Measurements from ENCODE around the gene STK4.
A peak's percentile ranks its signal among the peaks of the same experiment; 100 is the strongest.

STK4 gene

GRCh38 chr20:44955270-44955669 is 11.0 kb upstream of the STK4 start:
- Histone ChIP-seq H3K4me3 (ENCODE audit: low read depth in 1 of 2, low read length in 2 of 2) (no peak overlapping the region), H3K27me3 (ENCODE audit: control insufficient read depth in 1 of 2, insufficient read depth in 2 of 2, low read length in 2 of 2) (no peaks in the 10 kb centered on the region), H3K9ac (ENCODE audit: low read length) (no peak overlapping the region), H3K9me3 (ENCODE audit: low read length) (no peaks in the 10 kb centered on the region), H3K4me1 (ENCODE audit: insufficient read depth, low read length) (peaks cover 9% of the 10 kb centered on the region), H3K27ac (ENCODE audit: low read depth, low read length) (no peak overlapping the region), H3K36me3 (ENCODE audit: insufficient read depth, low read length) (peaks cover 51% of the 10 kb centered on the region)

DNA sequence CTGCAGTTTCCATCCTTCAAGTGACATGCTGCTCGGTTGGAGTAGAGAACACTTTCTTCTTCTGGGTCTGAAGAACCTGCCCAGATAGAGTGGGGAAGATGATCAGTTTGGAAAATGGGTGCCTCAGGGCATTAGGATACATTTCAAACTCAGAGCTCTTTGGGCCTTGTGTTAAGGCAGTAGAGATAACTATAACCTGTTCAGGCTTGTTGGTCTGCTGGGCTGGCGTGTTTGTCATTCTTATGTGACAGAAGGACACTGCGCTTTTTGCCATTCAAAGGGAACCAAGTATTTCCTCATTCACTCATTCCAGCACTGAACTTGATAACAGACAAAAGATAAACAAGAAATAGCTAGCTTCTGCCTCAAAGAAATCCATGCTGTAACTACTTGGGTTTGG is 9.9 kb upstream of the STK4 start:
- Histone ChIP-seq H3K36me3 (ENCODE audit: insufficient read depth, low read length) (peaks cover 39% of the 10 kb centered on the region), H3K9me3 (ENCODE audit: low read length) (no peaks in the 10 kb centered on the region), H3K27ac (ENCODE audit: low read depth, low read length) (no peak overlapping the region), H3K4me3 (ENCODE audit: low read depth in 1 of 2, low read length in 2 of 2) (no peak overlapping the region), H3K9ac (ENCODE audit: low read length) (no peak overlapping the region), H3K4me1 (ENCODE audit: insufficient read depth, low read length) (peaks cover 9% of the 10 kb centered on the region), H3K27me3 (ENCODE audit: control insufficient read depth in 1 of 2, insufficient read depth in 2 of 2, low read length in 2 of 2) (no peaks in the 10 kb centered on the region)

DNA sequence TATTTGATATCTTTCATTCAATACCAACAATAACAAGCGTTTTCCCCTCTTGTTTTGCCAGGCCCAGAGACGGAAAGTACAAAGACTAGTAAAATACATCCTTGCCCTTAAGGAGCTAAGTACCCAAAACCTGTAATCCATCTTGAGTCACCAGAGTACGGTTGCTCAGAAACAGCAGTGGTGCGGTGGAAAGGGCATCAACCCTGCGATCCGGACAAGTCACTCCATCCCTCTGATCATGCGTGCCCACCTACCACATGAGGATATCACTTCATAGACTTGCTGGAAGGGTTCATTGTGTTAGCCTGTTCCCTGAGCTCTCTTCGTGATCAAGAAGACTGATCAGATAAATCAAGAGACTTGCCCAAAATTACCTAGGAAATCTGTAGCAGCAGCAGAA is 8.0 kb upstream of the STK4 start:
- Histone ChIP-seq H3K27me3 (ENCODE audit: control insufficient read depth in 1 of 2, insufficient read depth in 2 of 2, low read length in 2 of 2) (no peaks in the 10 kb centered on the region), H3K4me3 (ENCODE audit: low read depth in 1 of 2, low read length in 2 of 2) (no peak overlapping the region)

DNA sequence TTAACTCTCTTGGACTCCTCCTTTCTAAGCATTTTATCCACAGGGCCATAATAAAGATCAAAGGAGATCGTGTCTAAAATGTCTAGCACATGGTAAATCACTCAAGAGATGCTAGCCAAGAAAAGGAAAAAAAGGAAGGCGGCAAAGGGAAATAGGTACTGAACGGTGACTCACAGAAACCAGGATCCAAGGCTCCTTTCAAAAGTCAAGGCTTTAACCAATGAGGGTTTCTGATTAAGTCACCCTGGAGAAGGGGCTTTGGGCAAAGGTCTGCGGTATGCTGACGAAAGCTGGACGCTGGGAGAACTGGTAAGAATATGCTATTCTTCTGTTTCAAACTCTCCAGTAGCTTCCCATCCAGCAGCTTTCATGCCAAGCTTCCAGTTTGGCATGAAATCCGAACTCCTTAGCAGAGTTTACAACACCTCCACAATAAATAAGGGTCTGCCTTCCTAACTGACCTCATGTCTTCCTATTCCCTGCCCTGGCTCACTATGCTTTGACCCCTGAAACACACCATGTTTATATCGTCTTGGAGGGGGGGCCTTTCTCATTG is 7.2 kb upstream of the STK4 start:
- Histone ChIP-seq H3K9ac (ENCODE audit: low read length) (peak overlapping the region; percentile 50), H3K4me3 (ENCODE audit: low read depth in 1 of 2, low read length in 2 of 2) (peak overlapping the region; percentile 59 to 71), H3K9me3 (ENCODE audit: low read length) (no peaks in the 10 kb centered on the region), H3K4me1 (ENCODE audit: insufficient read depth, low read length) (peaks cover 9% of the 10 kb centered on the region), H3K27me3 (ENCODE audit: control insufficient read depth in 1 of 2, insufficient read depth in 2 of 2, low read length in 2 of 2) (no peaks in the 10 kb centered on the region), H3K36me3 (ENCODE audit: insufficient read depth, low read length) (peaks cover 22% of the 10 kb centered on the region), H3K27ac (ENCODE audit: low read depth, low read length) (no peak overlapping the region)

More for the DNA sequence above, 8.0 kb upstream of the STK4 start:
- H3K27ac ChIP-seq (ENCODE audit: low read depth, low read length), result no peak overlapping the region
- H3K9ac ChIP-seq (ENCODE audit: low read length), result no peak overlapping the region
- peaks cover 31% of the 10 kb centered on the region for H3K36me3 ChIP-seq (ENCODE audit: insufficient read depth, low read length)
- peaks cover 9% of the 10 kb centered on the region for H3K4me1 ChIP-seq (ENCODE audit: insufficient read depth, low read length)
- H3K9me3 ChIP-seq (ENCODE audit: low read length), result no peaks in the 10 kb centered on the region

DNA sequence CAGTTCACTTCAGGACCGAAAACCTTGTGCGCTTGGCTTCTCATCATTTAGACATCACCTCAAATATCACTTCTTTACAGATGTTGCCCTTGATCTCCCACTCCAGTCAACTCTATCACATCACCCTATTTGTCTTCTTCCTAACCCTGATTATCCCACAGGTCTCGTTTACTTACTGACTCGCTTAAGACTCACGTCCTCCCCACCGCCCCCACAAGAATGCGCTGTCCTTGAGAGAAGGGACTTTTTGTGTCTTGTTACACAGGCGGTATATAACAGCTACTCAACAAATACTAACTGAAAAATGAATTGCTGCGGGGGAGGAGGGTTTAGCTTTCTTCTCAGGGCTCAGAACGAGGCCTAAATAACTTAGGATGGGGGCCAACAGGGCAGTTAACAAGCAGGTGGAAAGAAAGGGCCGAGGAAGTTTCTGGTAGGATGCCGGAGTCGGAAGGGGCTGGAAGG is 6.6 kb upstream of the STK4 start:
- peak overlapping the region; percentile 85 for H3K27ac ChIP-seq (ENCODE audit: low read depth, low read length)
- H3K9ac ChIP-seq (ENCODE audit: low read length), result peak overlapping the region; percentile 50
- no peaks in the 10 kb centered on the region for H3K27me3 ChIP-seq (ENCODE audit: control insufficient read depth in 1 of 2, insufficient read depth in 2 of 2, low read length in 2 of 2)
- H3K4me1 ChIP-seq (ENCODE audit: insufficient read depth, low read length), result peaks cover 9% of the 10 kb centered on the region
- no peaks in the 10 kb centered on the region for H3K9me3 ChIP-seq (ENCODE audit: low read length)
- peaks cover 17% of the 10 kb centered on the region for H3K36me3 ChIP-seq (ENCODE audit: insufficient read depth, low read length)
- H3K4me3 ChIP-seq (ENCODE audit: low read depth in 1 of 2, low read length in 2 of 2), result peak overlapping the region; percentile 59 to 71

GRCh38 chr20:44960103-44960852 is 6.0 kb upstream of the STK4 start, which contains the start of gene TOMM34:
TSS of gene TOMM34 (minus strand) at chr20:44960397. CDS start at chr20:44960333, 64 bp downstream.
- Histone ChIP-seq H3K9ac (ENCODE audit: low read length) (peak within 1 kb of the TSS; percentile 50), H3K27me3 (ENCODE audit: control insufficient read depth in 1 of 2, insufficient read depth in 2 of 2, low read length in 2 of 2) (no peaks in the 10 kb centered on the region), H3K36me3 (ENCODE audit: insufficient read depth, low read length) (peaks cover 11% of the 10 kb centered on the region), H3K27ac (ENCODE audit: low read depth, low read length) (peak within 1 kb of the TSS; percentile 85), H3K4me3 (ENCODE audit: low read depth in 1 of 2, low read length in 2 of 2) (peak within 1 kb of the TSS; percentile 59 to 71), H3K4me1 (ENCODE audit: insufficient read depth, low read length) (peaks cover 9% of the 10 kb centered on the region), H3K9me3 (ENCODE audit: low read length) (no peaks in the 10 kb centered on the region)

DNA sequence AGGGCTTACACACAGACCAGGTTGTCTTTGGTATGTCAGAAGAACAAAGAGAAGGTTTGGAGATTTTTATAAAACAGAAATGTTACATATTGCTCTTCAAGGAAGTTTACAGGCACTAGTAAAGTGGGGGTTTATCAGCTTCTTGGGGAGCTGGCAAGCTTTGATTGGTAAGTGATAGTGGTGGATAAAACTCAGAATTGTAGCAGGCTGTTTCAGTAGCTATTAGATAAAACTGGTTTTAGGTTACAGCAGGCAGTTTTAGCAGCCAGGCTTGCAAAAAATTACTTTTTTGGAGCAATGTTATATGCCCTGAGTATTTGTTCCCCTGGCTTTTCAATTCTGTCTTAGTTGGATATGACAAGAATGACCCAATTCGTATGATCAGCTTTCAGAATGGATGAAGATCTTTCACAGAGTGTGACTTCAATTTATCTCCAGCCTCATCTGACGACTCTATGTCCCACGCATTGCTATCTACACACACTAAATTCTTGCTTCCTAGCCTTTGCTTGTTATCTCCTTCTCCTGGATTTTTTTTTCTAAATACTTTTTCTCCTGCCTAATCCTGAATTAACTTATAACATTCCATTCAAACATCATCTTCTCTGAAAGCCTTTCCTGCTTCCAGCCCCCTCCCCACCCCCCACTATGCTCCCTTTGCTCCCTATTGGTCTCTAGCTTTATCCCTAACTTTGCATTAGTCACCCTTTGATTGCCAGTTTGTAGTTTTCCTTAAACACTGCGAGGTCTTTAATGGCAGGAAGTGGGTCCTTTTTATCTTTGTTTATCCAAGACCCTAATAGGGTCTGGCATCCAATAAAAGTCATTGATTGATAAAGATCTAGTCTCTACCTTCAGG is 5.1 kb upstream of the STK4 start:
- peak overlapping the region in 1 of 2 donors; percentile 59 for H3K4me3 ChIP-seq (ENCODE audit: low read depth in 1 of 2, low read length in 2 of 2)
- no peaks in the 10 kb centered on the region for H3K9me3 ChIP-seq (ENCODE audit: low read length)
- no peak overlapping the region for H3K27ac ChIP-seq (ENCODE audit: low read depth, low read length)

GRCh38 chr20:44961870-44962267 is 4.4 kb upstream of the STK4 start:
- Histone ChIP-seq H3K9me3 (ENCODE audit: low read length) (no peaks in the 10 kb centered on the region), H3K36me3 (ENCODE audit: insufficient read depth, low read length) (no peaks in the 10 kb centered on the region), H3K4me3 (ENCODE audit: low read depth in 1 of 2, low read length in 2 of 2) (no peak overlapping the region), H3K4me1 (ENCODE audit: insufficient read depth, low read length) (peaks cover 11% of the 10 kb centered on the region), H3K27ac (ENCODE audit: low read depth, low read length) (no peak overlapping the region), H3K9ac (ENCODE audit: low read length) (no peak overlapping the region), H3K27me3 (ENCODE audit: control insufficient read depth in 1 of 2, insufficient read depth in 2 of 2, low read length in 2 of 2) (no peaks in the 10 kb centered on the region)

More for the DNA sequence above, 5.1 kb upstream of the STK4 start:
- H3K27me3 ChIP-seq (ENCODE audit: control insufficient read depth in 1 of 2, insufficient read depth in 2 of 2, low read length in 2 of 2), result no peaks in the 10 kb centered on the region
- peaks cover 9% of the 10 kb centered on the region for H3K4me1 ChIP-seq (ENCODE audit: insufficient read depth, low read length)
- H3K36me3 ChIP-seq (ENCODE audit: insufficient read depth, low read length), result peaks cover 2% of the 10 kb centered on the region
- no peak overlapping the region for H3K9ac ChIP-seq (ENCODE audit: low read length)

DNA sequence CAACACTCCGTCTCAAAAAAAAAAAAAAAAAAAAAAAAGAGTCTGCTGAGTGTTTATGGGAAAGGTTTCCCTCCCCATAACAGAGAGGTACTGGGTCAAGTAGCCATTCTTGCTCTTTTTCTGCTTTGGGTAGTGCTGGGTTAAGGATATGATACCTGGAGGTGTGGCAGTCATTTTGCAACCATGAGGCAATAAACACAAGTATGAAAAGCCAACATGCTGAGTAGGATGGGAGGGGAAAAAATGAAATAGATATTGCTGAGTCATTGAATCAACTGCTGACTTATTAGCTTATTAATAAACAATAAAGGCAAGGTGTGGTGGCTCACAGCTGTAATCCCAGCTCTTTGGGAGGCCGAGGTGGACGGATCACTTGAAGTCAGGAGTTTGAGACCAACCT is 3.8 kb upstream of the STK4 start:
- Histone ChIP-seq H3K4me1 (ENCODE audit: insufficient read depth, low read length) (peaks cover 17% of the 10 kb centered on the region), H3K9me3 (ENCODE audit: low read length) (no peaks in the 10 kb centered on the region), H3K27ac (ENCODE audit: low read depth, low read length) (no peak overlapping the region), H3K9ac (ENCODE audit: low read length) (no peak overlapping the region), H3K4me3 (ENCODE audit: low read depth in 1 of 2, low read length in 2 of 2) (no peak overlapping the region), H3K27me3 (ENCODE audit: control insufficient read depth in 1 of 2, insufficient read depth in 2 of 2, low read length in 2 of 2) (no peaks in the 10 kb centered on the region), H3K36me3 (ENCODE audit: insufficient read depth, low read length) (no peaks in the 10 kb centered on the region)

DNA sequence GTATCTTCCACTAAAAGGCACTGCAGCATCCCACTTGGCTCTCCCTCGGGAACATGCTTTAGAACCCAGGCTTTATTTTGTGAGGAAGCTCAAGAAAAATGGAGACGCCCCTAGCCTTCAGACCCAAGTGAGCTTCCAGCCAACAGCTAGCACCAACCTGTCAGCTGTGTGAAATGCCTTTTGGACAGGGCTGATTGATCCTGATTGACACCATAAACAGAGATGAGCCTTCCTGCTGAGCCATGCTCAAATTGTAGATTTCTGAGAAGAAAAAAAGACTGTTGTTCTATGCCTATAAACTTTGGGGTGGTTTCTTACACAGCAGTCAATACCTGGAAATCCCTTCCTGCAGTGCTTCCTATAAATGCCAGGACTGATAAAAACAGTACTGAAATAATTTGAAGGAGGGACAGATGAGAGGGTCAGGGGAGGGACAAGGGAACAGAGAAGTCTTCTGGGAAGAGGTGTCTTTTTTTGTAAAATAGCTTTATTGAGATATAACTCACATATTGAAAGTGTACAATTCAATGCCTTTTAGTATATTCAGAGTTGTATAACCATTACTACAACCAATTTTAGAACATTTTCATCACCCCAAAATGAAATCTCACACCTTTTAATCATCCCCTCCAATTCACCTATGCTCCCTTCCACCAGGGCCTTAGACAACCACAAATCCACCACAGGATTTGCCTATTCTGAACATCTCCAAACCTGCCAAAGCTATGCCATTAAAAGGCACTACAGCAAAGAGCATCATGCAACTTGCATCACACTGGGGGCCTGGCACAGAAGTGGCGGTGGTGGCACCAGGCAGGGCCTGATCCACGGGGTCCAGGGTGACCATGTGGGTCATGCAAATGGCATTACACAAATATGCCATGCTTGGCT is 2.7 kb upstream of the STK4 start:
- no peaks in the 10 kb centered on the region for H3K36me3 ChIP-seq (ENCODE audit: insufficient read depth, low read length)
- no peak overlapping the region for H3K4me3 ChIP-seq (ENCODE audit: low read depth in 1 of 2, low read length in 2 of 2)
- no peaks in the 10 kb centered on the region for H3K27me3 ChIP-seq (ENCODE audit: control insufficient read depth in 1 of 2, insufficient read depth in 2 of 2, low read length in 2 of 2)
- no peak overlapping the region for H3K27ac ChIP-seq (ENCODE audit: low read depth, low read length)
- H3K9ac ChIP-seq (ENCODE audit: low read length), result no peak overlapping the region
- H3K4me1 ChIP-seq (ENCODE audit: insufficient read depth, low read length), result peaks cover 18% of the 10 kb centered on the region
- no peaks in the 10 kb centered on the region for H3K9me3 ChIP-seq (ENCODE audit: low read length)
